Trophoblast cell (in vitro differentiated cells and primary cell): Measurements from ENCODE around the gene APOD.
"Not testable (repeated sequence)": the region's sequence is repeated elsewhere in the genome, so short reads cannot be mapped to it uniquely, and the experiment has no call there.

Source experiments
- DNase-seq, 2 donors: peaks; one replicate each; pipeline ENCODE4 v3.0.0-alpha.2; 2016
- H2AFZ ChIP-seq: 2 replicates; pipeline ENCODE4 v1.6.1; 2013; ENCODE audit warnings: low read length, moderate library complexity, mild to moderate bottlenecking; ENCODE audit not compliant: insufficient read depth, poor library complexity
- H2AK5ac ChIP-seq: 2 replicates; pipeline ENCODE4 v1.6.1; 2013; ENCODE audit warnings: mild to moderate bottlenecking, low read length
- H2BK120ac ChIP-seq: 2 replicates; pipeline ENCODE4 v1.6.1; 2013; ENCODE audit warnings: low read length, mild to moderate bottlenecking, moderate library complexity; ENCODE audit not compliant: insufficient read depth, poor library complexity
- H2BK12ac ChIP-seq: 2 replicates; pipeline ENCODE4 v1.6.1; 2013; ENCODE audit warnings: mild to moderate bottlenecking, low read length, moderate library complexity
- H2BK5ac ChIP-seq: 2 replicates; pipeline ENCODE4 v1.6.1; 2013; ENCODE audit warnings: low read length, low read depth, moderate library complexity, mild to moderate bottlenecking; ENCODE audit not compliant: poor library complexity
- H3K14ac ChIP-seq: 2 replicates; pipeline ENCODE4 v1.6.1; 2013; ENCODE audit warnings: mild to moderate bottlenecking, low read length
- H3K18ac ChIP-seq: 2 replicates; pipeline ENCODE4 v1.6.1; 2013; ENCODE audit warnings: mild to moderate bottlenecking, low read length
- H3K23ac ChIP-seq: 2 replicates; pipeline ENCODE4 v1.6.1; 2013; ENCODE audit warnings: low read length
- H3K27ac ChIP-seq: 2 replicates; pipeline ENCODE4 v1.5.1; 2013; ENCODE audit warnings: low read depth, mild to moderate bottlenecking, inconsistent platforms, low read length, moderate library complexity
- H3K27me3 ChIP-seq: 2 replicates; pipeline ENCODE4 v1.6.1; 2013; ENCODE audit warnings: inconsistent platforms, mild to moderate bottlenecking, low read length, moderate library complexity; ENCODE audit not compliant: insufficient read depth
- H3K36me3 ChIP-seq, 2 experiments: 1 replicate in 1 of 2; 2 replicates in 1 of 2; pipeline ENCODE4 v1.6.1; 2013; ENCODE audit warnings: low read length in 2 of 2, mild to moderate bottlenecking in 2 of 2, moderate library complexity in 1 of 2; ENCODE audit not compliant: insufficient read depth in 2 of 2, control insufficient read depth in 1 of 2
- H3K4ac ChIP-seq: 2 replicates; pipeline ENCODE4 v1.6.1; 2013; ENCODE audit warnings: low read depth, mild to moderate bottlenecking, low read length, moderate library complexity
- H3K4me1 ChIP-seq, 2 experiments: 1 replicate in 1 of 2; 2 replicates in 1 of 2; pipeline ENCODE4 v1.6.1; 2013; ENCODE audit warnings: low read length in 2 of 2, mild to moderate bottlenecking in 2 of 2, moderate library complexity in 1 of 2; ENCODE audit not compliant: insufficient read depth in 2 of 2, control insufficient read depth in 1 of 2
- H3K4me2 ChIP-seq: 2 replicates; pipeline ENCODE4 v1.6.1; 2013; ENCODE audit warnings: inconsistent platforms, mild to moderate bottlenecking, low read length, moderate library complexity
- H3K4me3 ChIP-seq: 2 replicates; pipeline ENCODE4 v1.5.1; 2013; ENCODE audit warnings: mild to moderate bottlenecking, low read depth, low read length, inconsistent platforms
- H3K79me1 ChIP-seq: one replicate; pipeline ENCODE4 v1.6.1; 2013; ENCODE audit warnings: low read length
- H3K79me2 ChIP-seq: 2 replicates; pipeline ENCODE4 v1.6.1; 2013; ENCODE audit warnings: low read length, mild to moderate bottlenecking; ENCODE audit not compliant: control insufficient read depth, insufficient read depth, poor library complexity
- H3K9ac ChIP-seq: 2 replicates; pipeline ENCODE4 v1.6.1; 2013; ENCODE audit warnings: mild to moderate bottlenecking, low read length
- H3K9me3 ChIP-seq: 2 replicates; pipeline ENCODE4 v1.6.1; 2013; ENCODE audit warnings: low read depth, mild to moderate bottlenecking, control low read depth, inconsistent platforms, low read length; ENCODE audit not compliant: insufficient read depth
- H4K12ac ChIP-seq: 2 replicates; pipeline ENCODE4 v1.6.1; 2013; ENCODE audit warnings: low read depth, mild to moderate bottlenecking, low read length, moderate library complexity
- H4K8ac ChIP-seq: 2 replicates; pipeline ENCODE4 v1.6.1; 2013; ENCODE audit warnings: low read depth, mild to moderate bottlenecking, low read length, moderate library complexity
- H4K91ac ChIP-seq: one replicate; pipeline ENCODE4 v1.6.1; 2013; ENCODE audit warnings: low read depth, mild to moderate bottlenecking, low read length, moderate library complexity
- WGBS: extraction: QIAGEN DNeasy Blood & Tissue Kit; methylation state at CpG from one replicate; pipeline ENCODE4 v1.1.7; 2013; ENCODE audit warnings: missing lambda C conversion rate; ENCODE audit not compliant: insufficient read length, insufficient coverage; ENCODE audit errors: extremely low coverage; 5-methylcytosine and 5-hydroxymethylcytosine counted together

APOD gene

DNA sequence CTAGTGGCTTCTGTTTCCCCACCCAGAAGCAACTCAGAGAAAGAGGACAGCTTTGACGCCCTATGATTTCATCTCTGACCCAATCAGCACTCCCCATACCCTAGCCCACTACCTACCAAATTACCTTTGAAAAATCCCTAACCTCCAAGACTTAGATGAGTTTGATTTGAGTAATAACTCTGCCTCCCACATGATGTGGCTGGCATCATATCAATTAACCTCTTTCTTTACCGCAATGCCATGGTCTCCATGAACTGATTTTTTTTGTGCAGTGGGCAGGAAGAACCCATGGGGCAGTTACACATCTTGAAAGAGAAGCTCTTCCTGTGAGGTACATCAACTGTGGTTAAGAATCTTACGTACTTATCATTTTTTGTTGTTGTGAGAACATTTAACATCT, 25.5 kb upstream of the APOD start:
- no peak overlapping the region for H3K14ac ChIP-seq
- peaks cover 2% of the 10 kb centered on the region for H3K9me3 ChIP-seq
- no peak overlapping the region for H2BK5ac ChIP-seq
- no CpG with 5 or more reads among the region's 3 CpGs for WGBS
- no peak overlapping the region for H3K18ac ChIP-seq
- H3K79me1 ChIP-seq: no peaks in the 10 kb centered on the region
- no peak overlapping the region for H3K4me2 ChIP-seq
- H4K91ac ChIP-seq: no peak overlapping the region
- no peak overlapping the region for H2AFZ ChIP-seq
- no peak overlapping the region for H3K9ac ChIP-seq
- H2BK12ac ChIP-seq: no peak overlapping the region
- H3K23ac ChIP-seq: no peak overlapping the region
- H3K79me2 ChIP-seq: no peaks in the 10 kb centered on the region
- no peak overlapping the region for H2AK5ac ChIP-seq
- no peak for DNase-seq
- H3K4me3 ChIP-seq: no peak overlapping the region
- H3K27me3 ChIP-seq: no peaks in the 10 kb centered on the region
- peaks cover 0 to 7% of the 10 kb centered on the region in 2 experiments for H3K4me1 ChIP-seq
- H3K4ac ChIP-seq: no peak overlapping the region
- H3K36me3 ChIP-seq: no peaks in the 10 kb centered on the region
- no peak overlapping the region for H3K27ac ChIP-seq
- no peak overlapping the region for H4K12ac ChIP-seq
- H2BK120ac ChIP-seq: no peak overlapping the region
- H4K8ac ChIP-seq: no peak overlapping the region

DNA sequence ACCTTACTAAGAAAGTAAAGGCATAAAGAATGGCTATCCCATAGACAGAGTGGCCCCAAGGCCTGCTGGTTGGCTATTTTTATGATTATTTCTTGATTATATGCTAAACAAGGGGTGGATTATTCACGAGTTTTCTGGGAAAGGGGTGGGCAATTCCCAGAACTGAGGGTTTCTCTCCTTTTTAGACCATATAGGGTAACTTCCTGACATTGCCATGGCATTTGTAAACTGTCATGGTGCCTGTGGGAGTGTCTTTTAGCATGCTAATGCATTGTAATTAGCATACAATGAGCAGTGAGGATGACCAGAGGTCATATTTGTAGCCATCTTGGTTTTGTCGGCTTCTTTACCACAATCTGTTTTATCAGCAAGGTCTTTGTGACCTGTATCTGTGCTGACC, 18.0 kb upstream of the APOD start:
- H3K4me3 ChIP-seq, H3K9ac ChIP-seq, DNase-seq, H3K4me1 ChIP-seq, H2AK5ac ChIP-seq, H2BK12ac ChIP-seq, H2AFZ ChIP-seq, H2BK5ac ChIP-seq, H3K18ac ChIP-seq, H3K27ac ChIP-seq, H3K36me3 ChIP-seq, H4K12ac ChIP-seq, H3K79me1 ChIP-seq, H4K91ac ChIP-seq, H3K79me2 ChIP-seq, H3K14ac ChIP-seq, H3K4me2 ChIP-seq, H2BK120ac ChIP-seq, H3K27me3 ChIP-seq, H4K8ac ChIP-seq, H3K4ac ChIP-seq, H3K23ac ChIP-seq, H3K9me3 ChIP-seq: not testable (repeated sequence)
- no CpG with 5 or more reads among the region's 2 CpGs for WGBS

DNA sequence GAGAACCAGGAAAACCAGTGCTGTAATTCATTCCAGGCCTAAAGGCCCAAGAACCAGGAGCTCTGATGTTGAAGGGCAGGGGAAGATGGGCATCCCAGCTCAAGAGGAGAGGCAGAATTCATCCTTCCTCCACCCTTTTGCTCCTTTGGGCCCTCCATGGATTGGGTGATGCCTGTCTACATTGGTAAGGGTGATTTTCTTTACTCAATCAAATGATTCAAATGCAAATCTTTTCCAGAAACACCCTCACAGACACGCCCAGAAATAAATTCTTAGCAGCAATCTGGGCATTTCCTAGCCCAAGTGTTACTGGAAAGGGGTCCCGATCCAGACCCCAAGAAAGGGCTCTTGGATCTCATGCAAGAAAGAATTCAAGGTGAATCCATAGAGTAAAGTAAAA, 17.6 kb upstream of the APOD start:
- WGBS: no CpG with 5 or more reads among the region's 2 CpGs
- no peak overlapping the region for H2BK12ac ChIP-seq
- DNase-seq: no peak
- no peak overlapping the region for H2AK5ac ChIP-seq
- H4K91ac ChIP-seq: no peak overlapping the region
- H4K12ac ChIP-seq: no peak overlapping the region
- no peaks in the 10 kb centered on the region for H3K79me2 ChIP-seq
- no peak overlapping the region for H3K23ac ChIP-seq
- H3K4ac ChIP-seq: no peak overlapping the region
- no peak overlapping the region for H3K9ac ChIP-seq
- H3K79me1 ChIP-seq: no peaks in the 10 kb centered on the region
- no peak overlapping the region for H3K18ac ChIP-seq
- H3K9me3 ChIP-seq: peaks cover 9% of the 10 kb centered on the region
- no peak overlapping the region for H2BK5ac ChIP-seq
- no peaks in the 10 kb centered on the region for H3K27me3 ChIP-seq
- no peak overlapping the region for H3K14ac ChIP-seq
- no peak overlapping the region for H2AFZ ChIP-seq
- no peak overlapping the region for H4K8ac ChIP-seq
- H2BK120ac ChIP-seq: no peak overlapping the region
- H3K36me3 ChIP-seq: no peaks in the 10 kb centered on the region
- no peak overlapping the region for H3K4me2 ChIP-seq
- no peaks in the 10 kb centered on the region for H3K4me1 ChIP-seq
- H3K27ac ChIP-seq: no peak overlapping the region
- no peak overlapping the region for H3K4me3 ChIP-seq

DNA sequence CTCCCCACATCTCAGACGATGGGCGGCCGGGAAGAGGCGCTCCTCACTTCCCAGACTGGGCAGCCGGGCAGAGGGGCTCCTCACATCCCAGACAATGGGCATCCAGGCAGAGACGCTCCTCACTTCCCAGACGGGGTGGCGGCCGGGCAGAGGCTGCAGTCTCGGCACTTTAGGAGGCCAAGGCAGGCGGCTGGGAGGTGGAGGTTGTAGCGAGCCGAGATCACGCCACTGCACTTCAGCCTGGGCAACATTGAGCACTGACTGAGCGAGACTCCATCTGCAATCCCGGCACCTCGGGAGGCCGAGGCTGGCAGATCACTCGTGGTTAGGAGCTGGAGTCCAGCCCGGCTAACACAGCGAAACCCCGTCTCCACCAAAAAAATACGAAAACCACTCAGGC, 16.2 kb upstream of the APOD start:
- H3K18ac ChIP-seq, DNase-seq, H2BK5ac ChIP-seq, H4K91ac ChIP-seq, H3K23ac ChIP-seq, H3K4me1 ChIP-seq, H3K4me2 ChIP-seq, H3K4ac ChIP-seq, H2BK120ac ChIP-seq, H3K79me1 ChIP-seq, H2AK5ac ChIP-seq, H4K8ac ChIP-seq, H3K9me3 ChIP-seq, H3K9ac ChIP-seq, H3K27ac ChIP-seq, H3K27me3 ChIP-seq, H3K14ac ChIP-seq, H4K12ac ChIP-seq, H3K79me2 ChIP-seq, H2BK12ac ChIP-seq, H2AFZ ChIP-seq, H3K36me3 ChIP-seq, H3K4me3 ChIP-seq: not testable (repeated sequence)
- WGBS: no CpG with 5 or more reads among the region's 23 CpGs
